HG03045 (cell line): ENCODE measurements around the gene MARK1.
A peak's percentile ranks its signal among the peaks of the same experiment; 100 is the strongest.

Source experiments
- ATAC-seq: cut with Tn5 transposase; IDR thresholded peaks from one replicate; pipeline ENCODE4 v1.9.1; 2021; ENCODE audit warnings: mild to moderate bottlenecking, moderate library complexity; ENCODE audit not compliant: unreplicated experiment

Gene MARK1

GRCh38 chr1:220527908-220528678, at the start of gene MARK1:
TSS of gene MARK1 (plus strand) at chr1:220528136. CDS start at chr1:220528823, 687 bp downstream.
- peak; percentile 61 for ATAC-seq

- ATAC-seq: no peak
These were observed 44.2 kb upstream of the MARK1 start for GRCh38 chr1:220483700-220484099.

GRCh38 chr1:220484135-220484534, 43.8 kb upstream of the MARK1 start:
- no peak for ATAC-seq

GRCh38 chr1:220485131-220485530, 42.8 kb upstream of the MARK1 start:
- ATAC-seq: no peak

GRCh38 chr1:220485791-220486190, 42.1 kb upstream of the MARK1 start:
- ATAC-seq: no peak

GRCh38 chr1:220487297-220487820, 40.6 kb upstream of the MARK1 start:
- ATAC-seq: no peak

- ATAC-seq: no peak
These were observed 36.0 kb upstream of the MARK1 start for GRCh38 chr1:220491891-220492290.

- no peak for ATAC-seq
These were observed 30.6 kb upstream of the MARK1 start for GRCh38 chr1:220497220-220497947.

GRCh38 chr1:220498188-220498587, 29.7 kb upstream of the MARK1 start:
- no peak for ATAC-seq

- no peak for ATAC-seq
These were observed 27.6 kb upstream of the MARK1 start for GRCh38 chr1:220500372-220500771.

GRCh38 chr1:220504329-220504728, 23.6 kb upstream of the MARK1 start:
- no peak for ATAC-seq

GRCh38 chr1:220507085-220507484, 20.9 kb upstream of the MARK1 start:
- ATAC-seq: no peak

GRCh38 chr1:220511179-220511578, 16.8 kb upstream of the MARK1 start:
- no peak for ATAC-seq

GRCh38 chr1:220511785-220512184, 16.2 kb upstream of the MARK1 start:
- no peak for ATAC-seq

- no peak for ATAC-seq
These were observed 14.1 kb upstream of the MARK1 start for GRCh38 chr1:220513834-220514233.

GRCh38 chr1:220514256-220514655, 13.7 kb upstream of the MARK1 start:
- ATAC-seq: no peak

- no peak for ATAC-seq
These were observed 11.8 kb upstream of the MARK1 start for GRCh38 chr1:220516014-220516721.

GRCh38 chr1:220516722-220517042, 11.3 kb upstream of the MARK1 start:
- no peak for ATAC-seq

- no peak for ATAC-seq
These were observed 6.2 kb upstream of the MARK1 start for GRCh38 chr1:220521778-220522177.

- ATAC-seq: no peak
These were observed 1.6 kb upstream of the MARK1 start for GRCh38 chr1:220526294-220526693.

GRCh38 chr1:220527279-220527907, 543 bp upstream of the MARK1 start:
- ATAC-seq: peak; percentile 42
